Measurements from ENCODE around the gene TCEAL9.

DNA sequence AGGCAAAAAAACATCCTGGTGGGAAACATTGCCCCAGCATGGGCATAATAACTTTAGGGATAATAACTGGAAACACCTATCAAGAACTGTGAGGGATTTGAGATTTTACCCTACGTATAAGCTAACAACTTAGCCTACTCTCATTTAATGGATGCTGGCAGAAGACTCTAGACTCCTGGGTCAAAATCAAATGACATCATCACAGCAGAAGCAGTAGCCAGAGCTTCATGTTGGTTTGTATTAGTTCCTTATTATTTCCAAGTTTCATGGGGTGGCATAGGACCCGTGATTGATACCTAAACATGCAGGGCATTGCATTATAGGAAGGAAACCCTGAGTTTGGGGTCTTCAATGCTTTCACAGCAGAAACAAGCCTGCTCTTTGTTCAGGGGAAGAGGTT, 4.6 kb downstream of the TCEAL9 start:
- TF ChIP-seq POLR2AphosphoS5 (IDR thresholded peaks at IDR 0.05) (no peak), POLR2A (IDR thresholded peaks at IDR 0.05) (no peak), CTCF (IDR thresholded peaks at IDR 0.05) (no peak)

All from breast epithelium (tissue), 3 donors.